HCT116 (cell line): ENCODE measurements around the gene IGFLR1. TPM values are rescaled to one million over a fixed set of nuclear protein-coding genes. Genes with fewer than 3 reads are reported as not detected.

Experiments used
- ATAC-seq: fragments of 200-7000 bp; cut with Tn5 transposase; 2 replicates; pipeline ENCODE4 v1.9.1; 2020; ENCODE audit warnings: mild to moderate bottlenecking, moderate library complexity
- BruUV-seq: library from RNA; stranded (reverse); fragments of 400-500 nt; replicated peaks from 2 replicates; lab custom pipeline; 2021; lab: Mats Ljungman, UMichigan
- CTCF ChIA-PET: fragments of 300-600 bp; sonication (Branson Sonifier 250); formaldehyde crosslinking; loops from one replicate; lab custom pipeline; 2021; ENCODE audit warnings: antibody characterized with exemption; lab: Charles Lee
- POLR2A ChIA-PET: fragments of 300-600, 350-600 bp; sonication (Branson Sonifier 250); formaldehyde crosslinking; loops from one replicate; lab custom pipeline; 2021; ENCODE audit warnings: antibody characterized with exemption; lab: Charles Lee
- RAD21 ChIA-PET, 2 experiments: fragments of 300-600 bp; sonication (Branson Sonifier 250); formaldehyde crosslinking; loops; one replicate each; lab custom pipeline; 2023; ENCODE audit warnings: low total read pairs in 2 of 2; ENCODE audit not compliant: uncharacterized antibody in 2 of 2, unreplicated experiment in 2 of 2, low non-redundant PET in 1 of 2; lab: Charles Lee
- DNase-seq: peaks from one replicate; pipeline ENCODE4 v3.0.0-alpha.2; 2010; ENCODE audit warnings: low read depth, low spot score
- H2AFZ ChIP-seq: fragments of 200-600 bp; shearing (Covaris generic), sonication (generic); 2 replicates; pipeline ENCODE4 v1.6.1; 2017; ENCODE audit warnings: low read depth, mixed run types, mixed read lengths, antibody characterized with exemption, low read length; ENCODE audit not compliant: poor library complexity, severe bottlenecking
- H3K27ac ChIP-seq: 2 replicates; pipeline ENCODE4 v1.5.1; 2012; ENCODE audit warnings: low read depth, low read length
- H3K27me3 ChIP-seq: fragments of 200-600 bp; sonication (generic); 2 replicates; pipeline ENCODE4 v1.6.1; 2016; ENCODE audit warnings: mixed run types, low read length, mixed read lengths; ENCODE audit not compliant: insufficient read depth
- H3K36me3 ChIP-seq, 2 experiments: fragments of 200-500 bp in 1 of 2; fragments of 200-600 bp in 1 of 2; sonication (Bioruptor generic) in 1 of 2; sonication (generic) in 1 of 2; 2 replicates each; pipeline versions ENCODE4 v1.5.1 to v1.6.1; 2014 to 2016; ENCODE audit warnings: low read length in 2 of 2, inconsistent platforms in 1 of 2, mixed read lengths in 1 of 2, mixed run types in 1 of 2; ENCODE audit not compliant: insufficient read depth in 2 of 2, control insufficient read depth in 1 of 2
- H3K4me1 ChIP-seq, 2 experiments: fragments of 200-600 bp in 1 of 2; sonication (generic) in 1 of 2; 2 replicates each; pipeline versions ENCODE4 v1.5.1 to v1.6.1; 2012 to 2017; ENCODE audit warnings: low read length in 2 of 2, inconsistent platforms in 1 of 2, mild to moderate bottlenecking in 1 of 2, mixed read lengths in 1 of 2, mixed run types in 1 of 2, moderate library complexity in 1 of 2; ENCODE audit not compliant: insufficient read depth in 2 of 2, control insufficient read depth in 1 of 2
- H3K4me2 ChIP-seq: fragments of 200-600 bp; sonication (generic); 2 replicates; pipeline ENCODE4 v1.6.1; 2017; ENCODE audit warnings: mixed run types, low read length, mixed read lengths
- H3K4me3 ChIP-seq, 2 experiments: fragments of 200-600 bp in 1 of 2; sonication (generic) in 1 of 2; replicated peaks in 1 of 2; 2 replicates each; pipeline ENCODE4 v1.5.1; 2011 to 2016; ENCODE audit warnings: low read length in 2 of 2, control low read depth in 1 of 2, low read depth in 1 of 2, mild to moderate bottlenecking in 1 of 2, mixed read lengths in 1 of 2, mixed run types in 1 of 2
- H3K79me2 ChIP-seq: fragments of 200-600 bp; sonication (generic); 2 replicates; pipeline ENCODE4 v1.6.1; 2017; ENCODE audit warnings: mild to moderate bottlenecking, mixed run types, low read length, moderate library complexity, mixed read lengths; ENCODE audit not compliant: insufficient read depth
- H3K9ac ChIP-seq: fragments of 200-600 bp; sonication (generic); 2 replicates; pipeline ENCODE4 v1.6.1; 2016; ENCODE audit warnings: low read length, mixed read lengths
- H3K9me2 ChIP-seq: fragments of 200-600 bp; sonication (generic), shearing (Covaris generic); 2 replicates; pipeline ENCODE4 v1.6.1; 2017; ENCODE audit warnings: mixed run types, mild to moderate bottlenecking, moderate library complexity; ENCODE audit not compliant: insufficient read depth
- H3K9me3 ChIP-seq, 2 experiments: fragments of 200-500 bp in 1 of 2; fragments of 200-600 bp in 1 of 2; sonication (Bioruptor generic) in 1 of 2; sonication (generic) in 1 of 2; 2 replicates each; pipeline ENCODE4 v1.6.1; 2014 to 2017; ENCODE audit warnings: low read length in 2 of 2, mixed read lengths in 2 of 2, inconsistent platforms in 1 of 2, low read depth in 1 of 2, mild to moderate bottlenecking in 1 of 2, mixed run types in 1 of 2, moderate library complexity in 1 of 2; ENCODE audit not compliant: control insufficient read depth in 1 of 2, insufficient read depth in 1 of 2
- H4K20me1 ChIP-seq: fragments of 200-600 bp; sonication (generic), shearing (Covaris generic); 2 replicates; pipeline ENCODE4 v1.6.1; 2017; ENCODE audit warnings: mixed run types, mild to moderate bottlenecking, moderate library complexity; ENCODE audit not compliant: insufficient read depth
- CBX3 ChIP-seq: IDR thresholded peaks from 2 replicates; pipeline ENCODE4 v1.6.1; 2012; ENCODE audit warnings: low read depth
- CTCF ChIP-seq, 3 experiments: fragments of 200-600 bp in 1 of 3; sonication (generic) in 1 of 3; IDR thresholded peaks in 2 of 3; conservative IDR thresholded peaks in 1 of 3; 2 replicates each; pipeline ENCODE4 v1.5.1; 2012 to 2017; ENCODE audit warnings: low read depth in 2 of 3, low read length in 2 of 3, antibody characterized with exemption in 1 of 3, borderline replicate concordance in 1 of 3, control low read depth in 1 of 3, mild to moderate bottlenecking in 1 of 3, mixed read lengths in 1 of 3, mixed run types in 1 of 3, moderate library complexity in 1 of 3; ENCODE audit not compliant: insufficient read depth in 1 of 3
- JUND ChIP-seq: IDR thresholded peaks from 2 replicates; pipeline ENCODE4 v1.6.1; 2012
- MAX ChIP-seq: IDR thresholded peaks from 2 replicates; pipeline ENCODE4 v1.6.1; 2012
- POLR2AphosphoS5 ChIP-seq: IDR thresholded peaks from 2 replicates; pipeline ENCODE4 v1.6.1; 2011; ENCODE audit warnings: mild to moderate bottlenecking, low read depth, low read length, moderate library complexity
- SRF ChIP-seq: IDR thresholded peaks from 2 replicates; pipeline ENCODE4 v1.6.1; 2012; ENCODE audit warnings: low read depth
- TCF7L2 ChIP-seq: IDR thresholded peaks from 2 replicates; pipeline ENCODE4 v1.7.0; 2011; ENCODE audit warnings: borderline replicate concordance, inconsistent platforms; ENCODE audit not compliant: insufficient read depth, insufficient read length; ENCODE audit errors: extremely low read depth
- ZFX ChIP-seq: fragments of 450-650 bp; IDR thresholded peaks from 2 replicates; pipeline ENCODE4 v1.6.1; 2017
- intact Hi-C: fragments of 100-400 bp; cut with micrococcal nuclease; formaldehyde crosslinking; loops from 2 replicates; pipeline ENCODE4 v1.10.0; 2022
- total RNA-seq: library from RNA; stranded (reverse); gene quantifications from one replicate; pipeline ENCODE4 v1.2.1, GENCODE V29; 2021; ENCODE audit not compliant: unreplicated experiment

IGFLR1 gene
- total RNA-seq, 1 experiment from 2014 or later = 8.3 TPM

GRCh38 chr19:35736913-35737886, 5.1 kb downstream of the IGFLR1 start:
- H3K9me3 ChIP-seq = no peaks in the 10 kb centered on the region
- H3K27ac ChIP-seq = no peak overlapping the region
- no peak overlapping the region for H3K4me3 ChIP-seq
- BruUV-seq = no TSS peak
- RAD21 ChIA-PET = no interaction called here
- H3K4me1 ChIP-seq = peaks cover 15 to 16% of the 10 kb centered on the region in 2 experiments; a peak in 3 of 4 replicates
- peaks cover 21 to 32% of the 10 kb centered on the region in 2 experiments; a peak in 3 of 4 replicates for H3K36me3 ChIP-seq
- H2AFZ ChIP-seq = no peak overlapping the region
- intact Hi-C loops = no loop called here
- no peaks in the 10 kb centered on the region for H4K20me1 ChIP-seq
- H3K9me2 ChIP-seq = no peaks in the 10 kb centered on the region
- no peak for DNase-seq
- POLR2A ChIA-PET = interaction anchor here (1.9 kb wide), 1 partner anchor 11 kb away, joined by 5 read pairs; the partner anchor contains the start of gene LIN37
- no peak overlapping the region for H3K9ac ChIP-seq
- CTCF ChIA-PET = no interaction called here
- H3K27me3 ChIP-seq = no peaks in the 10 kb centered on the region
- no peak for TF ChIP-seq TCF7L2
- peak in 2 of 3 experiments; percentile 23 to 33; a peak in 2 of 6 replicates for TF ChIP-seq CTCF (IDR thresholded peaks at IDR 0.05 in 2 of 3, conservative IDR thresholded peaks at IDR 0.05 in 1 of 3; ENCODE audit: borderline replicate concordance in 1 of 3, insufficient read depth in 1 of 3, low read depth in 2 of 3, low read length in 2 of 3)
- no peak for ATAC-seq
- no peaks in the 10 kb centered on the region for H3K79me2 ChIP-seq
- no peak overlapping the region for H3K4me2 ChIP-seq

GRCh38 chr19:35734889-35735288, 7.4 kb downstream of the IGFLR1 start:
- BruUV-seq = no TSS peak
- Histone ChIP-seq H3K27me3 (no peaks in the 10 kb centered on the region), H3K4me3 (no peak overlapping the region), H3K4me2 (no peak overlapping the region), H3K9ac (no peak overlapping the region), H4K20me1 (no peaks in the 10 kb centered on the region), H3K27ac (no peak overlapping the region), H2AFZ (no peak overlapping the region), H3K79me2 (no peaks in the 10 kb centered on the region), H3K9me2 (no peaks in the 10 kb centered on the region), H3K4me1 (peaks cover 4 to 5% of the 10 kb centered on the region in 2 experiments; a peak in 2 of 4 replicates), H3K36me3 (peaks cover 36 to 44% of the 10 kb centered on the region in 2 experiments; a peak in 3 of 4 replicates), H3K9me3 (no peaks in the 10 kb centered on the region)
- ChIA-PET CTCF (no interaction called here), POLR2A (no interaction called here), RAD21 (no interaction called here)
- no peak for DNase-seq
- intact Hi-C loops = no loop called here
- no peak for TF ChIP-seq JUND
- no peak for TF ChIP-seq TCF7L2
- no peak for TF ChIP-seq ZFX
- TF ChIP-seq POLR2AphosphoS5 = no peak
- no peak for TF ChIP-seq SRF
- TF ChIP-seq CBX3 = no peak
- TF ChIP-seq MAX = no peak
- no peak for ATAC-seq
